ENCODE results near the gene PTPRA. TPM values are rescaled to one million over a fixed set of nuclear protein-coding genes. Genes with fewer than 3 reads are reported as not detected.

The PTPRA gene
- total RNA-seq, 1 donor from 2014 or later = 59.5 TPM

- DNase-seq = no peak
- Mint-ChIP-seq H3K27ac (ENCODE audit: unreplicated experiment) (no peak overlapping the region), H3K4me3 (ENCODE audit: unreplicated experiment) (no peak overlapping the region), H3K36me3 (ENCODE audit: unreplicated experiment) (no peaks in the 10 kb centered on the region), H3K9me3 (ENCODE audit: unreplicated experiment) (no peaks in the 10 kb centered on the region), H3K4me1 (ENCODE audit: low read depth, unreplicated experiment) (no peaks in the 10 kb centered on the region), H3K27me3 (ENCODE audit: unreplicated experiment) (peaks cover 3% of the 10 kb centered on the region)
- TF ChIP-seq, protein P1, sequence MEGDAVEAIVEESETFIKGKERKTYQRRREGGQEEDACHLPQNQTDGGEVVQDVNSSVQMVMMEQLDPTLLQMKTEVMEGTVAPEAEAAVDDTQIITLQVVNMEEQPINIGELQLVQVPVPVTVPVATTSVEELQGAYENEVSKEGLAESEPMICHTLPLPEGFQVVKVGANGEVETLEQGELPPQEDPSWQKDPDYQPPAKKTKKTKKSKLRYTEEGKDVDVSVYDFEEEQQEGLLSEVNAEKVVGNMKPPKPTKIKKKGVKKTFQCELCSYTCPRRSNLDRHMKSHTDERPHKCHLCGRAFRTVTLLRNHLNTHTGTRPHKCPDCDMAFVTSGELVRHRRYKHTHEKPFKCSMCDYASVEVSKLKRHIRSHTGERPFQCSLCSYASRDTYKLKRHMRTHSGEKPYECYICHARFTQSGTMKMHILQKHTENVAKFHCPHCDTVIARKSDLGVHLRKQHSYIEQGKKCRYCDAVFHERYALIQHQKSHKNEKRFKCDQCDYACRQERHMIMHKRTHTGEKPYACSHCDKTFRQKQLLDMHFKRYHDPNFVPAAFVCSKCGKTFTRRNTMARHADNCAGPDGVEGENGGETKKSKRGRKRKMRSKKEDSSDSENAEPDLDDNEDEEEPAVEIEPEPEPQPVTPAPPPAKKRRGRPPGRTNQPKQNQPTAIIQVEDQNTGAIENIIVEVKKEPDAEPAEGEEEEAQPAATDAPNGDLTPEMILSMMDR (IDR thresholded peaks at IDR 0.05; ENCODE audit: partially characterized antibody, unreplicated experiment) = no peak
Observed at GRCh38 chr20:2909953-2910352, 36.7 kb downstream of the PTPRA start.

- no peaks in the 10 kb centered on the region for H3K4me1 Mint-ChIP-seq (ENCODE audit: low read depth, unreplicated experiment)
- H3K36me3 Mint-ChIP-seq (ENCODE audit: unreplicated experiment) = no peaks in the 10 kb centered on the region
- peaks cover 3% of the 10 kb centered on the region for H3K27me3 Mint-ChIP-seq (ENCODE audit: unreplicated experiment)
- no peak overlapping the region for H3K27ac Mint-ChIP-seq (ENCODE audit: unreplicated experiment)
- H3K4me3 Mint-ChIP-seq (ENCODE audit: unreplicated experiment) = no peak overlapping the region
- TF ChIP-seq, protein P1 (IDR thresholded peaks at IDR 0.05; ENCODE audit: partially characterized antibody, unreplicated experiment) = no peak
- no peak for DNase-seq
- H3K9me3 Mint-ChIP-seq (ENCODE audit: unreplicated experiment) = no peaks in the 10 kb centered on the region
Observed at GRCh38 chr20:2911200-2911599, 37.9 kb downstream of the PTPRA start.

DNA sequence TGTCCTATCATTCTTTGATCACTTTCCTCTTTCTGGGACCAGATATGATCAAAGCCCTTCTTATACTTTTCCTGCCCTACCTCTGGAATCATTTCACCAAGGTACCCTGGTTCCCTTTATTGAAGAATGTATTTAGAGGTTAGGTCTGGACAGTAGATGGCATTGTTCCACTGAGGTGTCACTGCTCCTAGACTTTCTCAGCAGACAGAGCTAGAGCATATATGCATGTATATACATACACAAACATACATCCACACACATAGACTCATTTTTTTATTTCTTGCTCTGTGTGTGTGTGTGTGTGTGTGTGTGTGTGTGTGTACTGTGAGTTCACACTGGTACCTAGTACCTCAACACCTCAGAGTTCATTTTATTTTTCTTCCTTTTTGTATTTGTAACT, 40.9 kb downstream of the PTPRA start:
- TF ChIP-seq, protein P1 (IDR thresholded peaks at IDR 0.05; ENCODE audit: partially characterized antibody, unreplicated experiment) = no peak
- Mint-ChIP-seq H3K9me3 (ENCODE audit: unreplicated experiment) (no peaks in the 10 kb centered on the region), H3K36me3 (ENCODE audit: unreplicated experiment) (no peaks in the 10 kb centered on the region), H3K27ac (ENCODE audit: unreplicated experiment) (no peak overlapping the region), H3K27me3 (ENCODE audit: unreplicated experiment) (peaks cover 3% of the 10 kb centered on the region), H3K4me3 (ENCODE audit: unreplicated experiment) (no peak overlapping the region), H3K4me1 (ENCODE audit: low read depth, unreplicated experiment) (no peaks in the 10 kb centered on the region)
- no peak for DNase-seq

DNA sequence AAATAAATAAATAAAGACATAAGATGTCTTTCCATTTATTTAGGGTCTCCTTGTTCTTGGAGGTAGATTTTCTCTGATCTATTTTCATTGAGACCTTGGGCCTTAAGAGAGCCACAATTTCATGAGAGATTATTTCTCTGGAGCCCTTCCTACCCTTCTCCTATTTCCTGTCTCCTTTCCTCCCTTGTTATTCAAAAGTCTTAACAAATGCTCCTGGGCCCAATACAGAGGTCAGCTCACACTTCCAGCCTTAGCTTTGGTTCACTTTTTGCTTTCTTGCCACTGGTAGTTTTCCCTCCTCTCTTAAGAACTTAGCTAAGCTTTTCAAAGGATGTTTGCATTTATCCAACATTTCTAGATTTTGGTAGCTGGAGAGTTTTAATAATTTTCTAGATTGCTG, 44.0 kb downstream of the PTPRA start:
- DNase-seq = no peak
- H3K36me3 Mint-ChIP-seq (ENCODE audit: unreplicated experiment) = no peaks in the 10 kb centered on the region
- no peak overlapping the region for H3K4me3 Mint-ChIP-seq (ENCODE audit: unreplicated experiment)
- no peak overlapping the region for H3K27ac Mint-ChIP-seq (ENCODE audit: unreplicated experiment)
- TF ChIP-seq, protein P1 (IDR thresholded peaks at IDR 0.05; ENCODE audit: partially characterized antibody, unreplicated experiment) = no peak
- H3K27me3 Mint-ChIP-seq (ENCODE audit: unreplicated experiment) = peaks cover 3% of the 10 kb centered on the region
- peaks cover 8% of the 10 kb centered on the region for H3K4me1 Mint-ChIP-seq (ENCODE audit: low read depth, unreplicated experiment)
- peaks cover 4% of the 10 kb centered on the region for H3K9me3 Mint-ChIP-seq (ENCODE audit: unreplicated experiment)

- peak overlapping the region; percentile 30 for H3K4me3 Mint-ChIP-seq (ENCODE audit: unreplicated experiment)
- TF ChIP-seq, protein P1 (IDR thresholded peaks at IDR 0.05; ENCODE audit: partially characterized antibody, unreplicated experiment) = no peak
- H3K9me3 Mint-ChIP-seq (ENCODE audit: unreplicated experiment) = peaks cover 4% of the 10 kb centered on the region
- H3K36me3 Mint-ChIP-seq (ENCODE audit: unreplicated experiment) = no peaks in the 10 kb centered on the region
- H3K27me3 Mint-ChIP-seq (ENCODE audit: unreplicated experiment) = no peaks in the 10 kb centered on the region
- H3K4me1 Mint-ChIP-seq (ENCODE audit: low read depth, unreplicated experiment) = peaks cover 8% of the 10 kb centered on the region
- DNase-seq = no peak
- no peak overlapping the region for H3K27ac Mint-ChIP-seq (ENCODE audit: unreplicated experiment)
Observed at GRCh38 chr20:2918096-2919049, 45.1 kb downstream of the PTPRA start.
